Measurements from ENCODE around the gene RNF123. TPM values are rescaled to one million over a fixed set of nuclear protein-coding genes. Genes with fewer than 3 reads are reported as not detected.
A peak's percentile ranks its signal among the peaks of the same experiment; 100 is the strongest.

RNF123 gene
- total RNA-seq, 1 donor from 2014 or later: 49.9 TPM

DNA sequence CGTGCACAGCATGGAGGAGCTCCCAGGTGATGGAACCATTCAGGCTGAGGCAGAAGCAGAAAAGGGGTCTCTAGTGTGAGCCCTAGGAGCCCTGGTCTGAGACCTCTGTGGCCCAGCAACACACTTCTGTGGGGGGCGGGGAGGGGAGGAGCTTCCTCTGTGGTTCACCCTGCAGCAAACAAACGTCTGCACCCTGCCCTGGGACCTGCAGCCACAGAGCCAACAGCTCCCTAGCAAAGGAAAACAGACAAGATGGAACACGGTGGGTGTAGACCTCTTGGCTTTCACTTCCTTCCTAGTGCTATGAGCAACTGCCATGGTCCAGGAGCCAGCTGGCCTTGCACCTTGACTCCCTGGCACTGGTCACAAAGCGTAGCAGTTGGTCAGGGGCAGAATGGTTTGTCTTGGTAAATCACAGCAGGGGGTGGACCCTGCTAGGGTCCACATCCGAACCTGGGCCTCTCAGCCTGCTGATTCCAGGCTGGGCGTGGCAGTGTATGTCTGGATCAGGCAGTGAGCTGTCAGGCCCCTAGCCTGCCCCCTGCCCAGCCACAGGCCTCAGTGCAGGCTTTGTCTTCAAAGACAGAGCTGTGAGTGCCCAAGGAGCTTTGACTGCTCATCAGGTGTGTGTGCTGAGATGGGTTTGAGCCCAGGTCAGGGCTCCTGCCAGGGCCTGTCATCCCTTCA is 23.4 kb downstream of the RNF123 start:
- Mint-ChIP-seq H3K4me1 (ENCODE audit: unreplicated experiment) (no peaks in the 10 kb centered on the region), H3K27me3 (no peaks in the 10 kb centered on the region), H3K4me3 (no peak overlapping the region), H3K36me3 (no peaks in the 10 kb centered on the region), H3K9me3 (no peaks in the 10 kb centered on the region), H3K27ac (no peak overlapping the region)
- DNase-seq (ENCODE audit: extremely low spot score, unreplicated experiment): no peak
- no peak for TF ChIP-seq CTCF (conservative IDR thresholded peaks at IDR 0.05)

DNA sequence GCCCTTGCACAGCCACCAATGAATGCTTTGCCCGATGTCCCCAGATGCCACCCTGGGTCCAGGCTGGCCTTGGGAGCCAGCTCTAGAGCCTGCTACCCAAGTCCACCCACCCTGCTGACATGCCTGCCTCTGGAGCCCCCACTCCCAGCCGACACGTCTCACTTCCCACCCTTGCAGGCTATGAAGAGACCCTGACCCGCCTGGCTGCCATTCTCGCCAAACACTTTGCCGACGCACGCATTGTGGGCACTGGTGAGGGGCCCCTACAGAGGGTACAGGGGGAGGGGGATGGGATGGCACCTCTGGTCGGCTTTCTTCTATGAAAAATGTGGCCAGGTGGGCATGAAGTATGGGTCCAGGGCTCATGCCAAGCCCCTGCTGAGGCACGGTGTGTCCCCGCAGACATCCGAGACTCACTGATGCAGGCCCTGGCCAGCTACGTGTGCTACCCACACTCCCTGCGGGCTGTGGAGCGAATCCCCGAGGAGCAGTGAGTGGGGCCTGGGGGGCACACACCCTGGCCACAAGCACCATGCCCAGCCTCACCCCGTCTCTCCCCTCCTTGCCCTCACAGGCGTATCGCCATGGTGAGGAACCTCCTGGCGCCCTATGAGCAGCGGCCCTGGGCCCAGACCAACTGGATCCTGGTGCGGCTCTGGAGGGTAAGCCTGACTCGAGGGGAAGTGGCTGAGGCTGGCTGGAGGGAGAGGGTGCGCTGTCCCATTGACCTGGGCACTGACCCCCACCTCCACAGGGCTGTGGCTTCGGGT is 24.2 kb downstream of the RNF123 start:
- Mint-ChIP-seq H3K4me1 (ENCODE audit: unreplicated experiment) (peaks cover under 1% of the 10 kb centered on the region), H3K27ac (no peak overlapping the region), H3K27me3 (no peaks in the 10 kb centered on the region), H3K4me3 (no peak overlapping the region), H3K36me3 (no peaks in the 10 kb centered on the region), H3K9me3 (no peaks in the 10 kb centered on the region)
- no peak for DNase-seq (ENCODE audit: extremely low spot score, unreplicated experiment)
- no peak for TF ChIP-seq CTCF (conservative IDR thresholded peaks at IDR 0.05)

- no peak overlapping the region for H3K4me3 Mint-ChIP-seq
- no peaks in the 10 kb centered on the region for H3K27me3 Mint-ChIP-seq
- H3K36me3 Mint-ChIP-seq: no peaks in the 10 kb centered on the region
- H3K27ac Mint-ChIP-seq: no peak overlapping the region
- DNase-seq (ENCODE audit: extremely low spot score, unreplicated experiment): no peak
- no peak for TF ChIP-seq CTCF (conservative IDR thresholded peaks at IDR 0.05)
- no peaks in the 10 kb centered on the region for H3K9me3 Mint-ChIP-seq
- peaks cover 8% of the 10 kb centered on the region for H3K4me1 Mint-ChIP-seq (ENCODE audit: unreplicated experiment)
Measured at GRCh38 chr3:49714728-49715550, 25.6 kb downstream of the RNF123 start.

DNA sequence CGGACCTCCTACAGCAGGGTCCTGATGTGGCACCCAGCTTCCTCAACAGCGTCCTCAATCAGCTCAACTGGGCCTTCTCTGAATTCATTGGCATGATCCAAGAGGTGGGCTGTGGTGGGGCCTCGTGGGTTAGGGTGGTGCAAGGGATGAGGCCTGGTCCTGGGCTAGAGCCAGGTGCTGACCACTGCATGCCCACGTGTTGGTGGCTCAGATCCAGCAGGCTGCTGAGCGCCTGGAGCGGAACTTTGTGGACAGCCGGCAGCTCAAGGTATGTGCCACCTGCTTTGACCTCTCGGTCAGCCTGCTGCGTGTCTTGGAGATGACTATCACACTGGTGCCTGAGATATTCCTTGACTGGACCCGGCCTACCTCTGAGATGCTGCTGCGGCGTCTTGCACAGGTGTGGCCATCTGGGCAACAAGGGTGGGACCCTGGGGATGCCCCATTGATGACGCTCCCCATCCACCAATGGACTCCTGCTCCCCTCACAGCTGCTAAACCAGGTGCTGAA is 26.3 kb downstream of the RNF123 start:
- Mint-ChIP-seq H3K4me3 (no peak overlapping the region), H3K4me1 (ENCODE audit: unreplicated experiment) (peaks cover 8% of the 10 kb centered on the region), H3K36me3 (no peaks in the 10 kb centered on the region), H3K9me3 (no peaks in the 10 kb centered on the region), H3K27ac (no peak overlapping the region), H3K27me3 (no peaks in the 10 kb centered on the region)
- no peak for DNase-seq (ENCODE audit: extremely low spot score, unreplicated experiment)
- no peak for TF ChIP-seq CTCF (conservative IDR thresholded peaks at IDR 0.05)

- TF ChIP-seq CTCF (conservative IDR thresholded peaks at IDR 0.05): no peak
Measured at GRCh38 chr3:49716169-49716568, 26.8 kb downstream of the RNF123 start.

More at GRCh38 chr3:49716169-49716568, 26.8 kb downstream of the RNF123 start:
- H3K4me1 Mint-ChIP-seq (ENCODE audit: unreplicated experiment): peaks cover 8% of the 10 kb centered on the region
- H3K4me3 Mint-ChIP-seq: no peak overlapping the region
- H3K27me3 Mint-ChIP-seq: no peaks in the 10 kb centered on the region
- H3K9me3 Mint-ChIP-seq: no peaks in the 10 kb centered on the region
- H3K36me3 Mint-ChIP-seq: no peaks in the 10 kb centered on the region
- peak; percentile 68 for DNase-seq (ENCODE audit: extremely low spot score, unreplicated experiment)
- H3K27ac Mint-ChIP-seq: no peak overlapping the region

Measured in type B pancreatic cell (in vitro differentiated cells).